Measurements from ENCODE around the gene IFNLR1.
A peak's percentile ranks its signal among the peaks of the same experiment; 100 is the strongest.

IFNLR1 gene

GRCh38 chr1:24186993-24187790 lies at the start of gene IFNLR1:
Gene IFNLR1, minus strand, starts transcription at chr1:24187289. Its CDS starts 41 bp downstream, at chr1:24187248.
- H3K27me3 ChIP-seq (ENCODE audit: low read depth, low read length): peaks cover 9% of the 10 kb centered on the region
- H3K9me3 ChIP-seq (ENCODE audit: control insufficient read depth in 1 of 2, low read length in 2 of 2): no peaks in the 10 kb centered on the region
- peak within 1 kb of the TSS; percentile 65 to 67 for H3K4me3 ChIP-seq (ENCODE audit: low read depth in 1 of 2, low read length in 2 of 2)
- peaks cover 0 to 5% of the 10 kb centered on the region in 2 donors for H3K4me1 ChIP-seq (ENCODE audit: control insufficient read depth in 1 of 2, insufficient read depth in 2 of 2, low read length in 2 of 2)
- no peak within 1 kb of the TSS for H3K27ac ChIP-seq (ENCODE audit: low read length)
- H3K36me3 ChIP-seq (ENCODE audit: control insufficient read depth in 1 of 2, insufficient read depth in 2 of 2, low read length in 2 of 2): no peaks in the 10 kb centered on the region

- no peaks in the 10 kb centered on the region for H3K36me3 ChIP-seq (ENCODE audit: control insufficient read depth in 1 of 2, insufficient read depth in 2 of 2, low read length in 2 of 2)
- no peak overlapping the region for H3K27ac ChIP-seq (ENCODE audit: low read length)
Measured at GRCh38 chr1:24235921-24236788, 49.1 kb upstream of the IFNLR1 start.

GRCh38 chr1:24233684-24234600 lies 46.9 kb upstream of the IFNLR1 start:
- H3K27ac ChIP-seq (ENCODE audit: low read length): no peak overlapping the region
- H3K9me3 ChIP-seq (ENCODE audit: control insufficient read depth in 1 of 2, low read length in 2 of 2): no peaks in the 10 kb centered on the region
- no peaks in the 10 kb centered on the region for H3K4me1 ChIP-seq (ENCODE audit: control insufficient read depth in 1 of 2, insufficient read depth in 2 of 2, low read length in 2 of 2)
- no peaks in the 10 kb centered on the region for H3K36me3 ChIP-seq (ENCODE audit: control insufficient read depth in 1 of 2, insufficient read depth in 2 of 2, low read length in 2 of 2)
- H3K4me3 ChIP-seq (ENCODE audit: low read depth in 1 of 2, low read length in 2 of 2): no peak overlapping the region
- H3K27me3 ChIP-seq (ENCODE audit: low read depth, low read length): peaks cover 5% of the 10 kb centered on the region

More at GRCh38 chr1:24235921-24236788, 49.1 kb upstream of the IFNLR1 start:
- H3K9me3 ChIP-seq (ENCODE audit: control insufficient read depth in 1 of 2, low read length in 2 of 2): no peaks in the 10 kb centered on the region
- H3K27me3 ChIP-seq (ENCODE audit: low read depth, low read length): peaks cover 5% of the 10 kb centered on the region
- no peaks in the 10 kb centered on the region for H3K4me1 ChIP-seq (ENCODE audit: control insufficient read depth in 1 of 2, insufficient read depth in 2 of 2, low read length in 2 of 2)
- no peak overlapping the region for H3K4me3 ChIP-seq (ENCODE audit: low read depth in 1 of 2, low read length in 2 of 2)

GRCh38 chr1:24231701-24232100 lies 44.6 kb upstream of the IFNLR1 start:
- Histone ChIP-seq H3K4me3 (ENCODE audit: low read depth in 1 of 2, low read length in 2 of 2) (no peak overlapping the region), H3K9me3 (ENCODE audit: control insufficient read depth in 1 of 2, low read length in 2 of 2) (no peaks in the 10 kb centered on the region), H3K27ac (ENCODE audit: low read length) (no peak overlapping the region), H3K36me3 (ENCODE audit: control insufficient read depth in 1 of 2, insufficient read depth in 2 of 2, low read length in 2 of 2) (no peaks in the 10 kb centered on the region), H3K4me1 (ENCODE audit: control insufficient read depth in 1 of 2, insufficient read depth in 2 of 2, low read length in 2 of 2) (no peaks in the 10 kb centered on the region), H3K27me3 (ENCODE audit: low read depth, low read length) (peaks cover 3% of the 10 kb centered on the region)

GRCh38 chr1:24228311-24228710 lies 41.2 kb upstream of the IFNLR1 start:
- no peaks in the 10 kb centered on the region for H3K36me3 ChIP-seq (ENCODE audit: control insufficient read depth in 1 of 2, insufficient read depth in 2 of 2, low read length in 2 of 2)
- H3K4me1 ChIP-seq (ENCODE audit: control insufficient read depth in 1 of 2, insufficient read depth in 2 of 2, low read length in 2 of 2): no peaks in the 10 kb centered on the region
- H3K4me3 ChIP-seq (ENCODE audit: low read depth in 1 of 2, low read length in 2 of 2): no peak overlapping the region
- no peaks in the 10 kb centered on the region for H3K9me3 ChIP-seq (ENCODE audit: control insufficient read depth in 1 of 2, low read length in 2 of 2)
- H3K27me3 ChIP-seq (ENCODE audit: low read depth, low read length): no peaks in the 10 kb centered on the region
- no peak overlapping the region for H3K27ac ChIP-seq (ENCODE audit: low read length)

- H3K4me3 ChIP-seq (ENCODE audit: low read depth in 1 of 2, low read length in 2 of 2): no peak overlapping the region
- no peaks in the 10 kb centered on the region for H3K36me3 ChIP-seq (ENCODE audit: control insufficient read depth in 1 of 2, insufficient read depth in 2 of 2, low read length in 2 of 2)
- no peaks in the 10 kb centered on the region for H3K27me3 ChIP-seq (ENCODE audit: low read depth, low read length)
- H3K27ac ChIP-seq (ENCODE audit: low read length): no peak overlapping the region
- no peaks in the 10 kb centered on the region for H3K4me1 ChIP-seq (ENCODE audit: control insufficient read depth in 1 of 2, insufficient read depth in 2 of 2, low read length in 2 of 2)
- H3K9me3 ChIP-seq (ENCODE audit: control insufficient read depth in 1 of 2, low read length in 2 of 2): no peaks in the 10 kb centered on the region
Measured at GRCh38 chr1:24226749-24227148, 39.7 kb upstream of the IFNLR1 start.

GRCh38 chr1:24224761-24225160 lies 37.7 kb upstream of the IFNLR1 start:
- Histone ChIP-seq H3K4me1 (ENCODE audit: control insufficient read depth in 1 of 2, insufficient read depth in 2 of 2, low read length in 2 of 2) (no peaks in the 10 kb centered on the region), H3K27ac (ENCODE audit: low read length) (no peak overlapping the region), H3K4me3 (ENCODE audit: low read depth in 1 of 2, low read length in 2 of 2) (no peak overlapping the region), H3K9me3 (ENCODE audit: control insufficient read depth in 1 of 2, low read length in 2 of 2) (no peaks in the 10 kb centered on the region), H3K36me3 (ENCODE audit: control insufficient read depth in 1 of 2, insufficient read depth in 2 of 2, low read length in 2 of 2) (no peaks in the 10 kb centered on the region), H3K27me3 (ENCODE audit: low read depth, low read length) (no peaks in the 10 kb centered on the region)

GRCh38 chr1:24224086-24224485 lies 37.0 kb upstream of the IFNLR1 start:
- H3K27ac ChIP-seq (ENCODE audit: low read length): no peak overlapping the region
- H3K4me1 ChIP-seq (ENCODE audit: control insufficient read depth in 1 of 2, insufficient read depth in 2 of 2, low read length in 2 of 2): no peaks in the 10 kb centered on the region
- no peaks in the 10 kb centered on the region for H3K36me3 ChIP-seq (ENCODE audit: control insufficient read depth in 1 of 2, insufficient read depth in 2 of 2, low read length in 2 of 2)
- H3K27me3 ChIP-seq (ENCODE audit: low read depth, low read length): no peaks in the 10 kb centered on the region
- H3K9me3 ChIP-seq (ENCODE audit: control insufficient read depth in 1 of 2, low read length in 2 of 2): no peaks in the 10 kb centered on the region
- no peak overlapping the region for H3K4me3 ChIP-seq (ENCODE audit: low read depth in 1 of 2, low read length in 2 of 2)

GRCh38 chr1:24222793-24223192 lies 35.7 kb upstream of the IFNLR1 start:
- Histone ChIP-seq H3K36me3 (ENCODE audit: control insufficient read depth in 1 of 2, insufficient read depth in 2 of 2, low read length in 2 of 2) (no peaks in the 10 kb centered on the region), H3K4me3 (ENCODE audit: low read depth in 1 of 2, low read length in 2 of 2) (no peak overlapping the region), H3K4me1 (ENCODE audit: control insufficient read depth in 1 of 2, insufficient read depth in 2 of 2, low read length in 2 of 2) (no peaks in the 10 kb centered on the region), H3K9me3 (ENCODE audit: control insufficient read depth in 1 of 2, low read length in 2 of 2) (no peaks in the 10 kb centered on the region), H3K27ac (ENCODE audit: low read length) (no peak overlapping the region), H3K27me3 (ENCODE audit: low read depth, low read length) (no peaks in the 10 kb centered on the region)

GRCh38 chr1:24222008-24222605 lies 35.0 kb upstream of the IFNLR1 start:
- Histone ChIP-seq H3K27me3 (ENCODE audit: low read depth, low read length) (no peaks in the 10 kb centered on the region), H3K36me3 (ENCODE audit: control insufficient read depth in 1 of 2, insufficient read depth in 2 of 2, low read length in 2 of 2) (no peaks in the 10 kb centered on the region), H3K27ac (ENCODE audit: low read length) (no peak overlapping the region), H3K9me3 (ENCODE audit: control insufficient read depth in 1 of 2, low read length in 2 of 2) (no peaks in the 10 kb centered on the region), H3K4me3 (ENCODE audit: low read depth in 1 of 2, low read length in 2 of 2) (no peak overlapping the region), H3K4me1 (ENCODE audit: control insufficient read depth in 1 of 2, insufficient read depth in 2 of 2, low read length in 2 of 2) (no peaks in the 10 kb centered on the region)

Data from muscle layer of duodenum (tissue), 2 donors.